Muscle of arm (tissue), 12 donors: ENCODE measurements around the gene CSRNP3. TPM values are rescaled to one million over a fixed set of nuclear protein-coding genes. Genes with fewer than 3 reads are reported as not detected.

Source experiments
- DNase-seq: peaks from one replicate; pipeline ENCODE4 v3.0.0-alpha.2; 2013
- polyA plus RNA-seq, 12 donors: library from polyadenylated mRNA; unstranded; fragments of 120-200 nt; gene quantifications; one replicate each; pipeline ENCODE4 v1.2.1, GENCODE V29; 2013; ENCODE audit not compliant: insufficient read length in 12 of 12

CSRNP3 gene
- polyA plus RNA-seq, 12 donors: 7.7 to 17.3 (median 12.2) TPM; not detected in 1

GRCh38 chr2:165536851-165537499 lies 67.5 kb downstream of the CSRNP3 start:
- DNase-seq: no peak

- DNase-seq: no peak
Measured at GRCh38 chr2:165539985-165540384, 70.5 kb downstream of the CSRNP3 start.

DNA sequence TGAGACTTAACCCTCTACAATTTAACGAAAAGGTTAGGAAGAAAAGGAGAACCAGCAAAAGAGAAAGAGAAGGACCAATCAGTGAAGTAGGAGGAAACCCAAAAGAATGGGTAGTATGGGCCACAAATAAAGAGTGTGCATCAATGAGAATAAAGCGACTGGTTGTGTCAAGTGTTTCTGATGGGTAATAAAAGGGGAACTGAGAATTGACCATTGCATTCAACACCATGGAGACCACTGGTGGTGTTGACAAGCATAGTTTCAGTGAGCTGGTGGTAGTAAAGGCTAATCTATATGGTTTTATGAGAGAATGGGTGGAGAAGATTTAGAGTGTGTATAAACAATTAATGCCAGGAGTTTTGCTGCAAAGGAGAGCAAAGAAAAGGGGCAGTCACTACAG lies 75.4 kb downstream of the CSRNP3 start:
- no peak for DNase-seq

DNA sequence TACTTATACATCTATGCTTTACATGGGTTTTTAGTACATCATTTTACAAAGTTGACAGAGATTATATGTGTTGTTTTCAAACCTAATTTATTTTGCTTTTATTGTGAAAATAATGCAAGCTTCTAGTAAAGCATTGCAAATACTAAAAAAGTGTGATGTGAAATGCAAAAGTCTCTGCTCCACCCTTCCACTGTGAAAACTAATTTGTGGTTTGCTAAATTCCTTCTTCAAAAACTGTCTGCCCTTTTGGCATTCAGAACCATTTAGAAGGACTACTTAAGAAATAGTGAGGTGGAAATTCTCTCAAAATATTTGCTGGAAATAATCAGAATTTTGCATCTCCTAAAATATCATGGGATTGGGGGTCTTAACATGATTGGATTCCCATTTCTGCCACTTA lies 78.4 kb downstream of the CSRNP3 start:
- DNase-seq: no peak

DNA sequence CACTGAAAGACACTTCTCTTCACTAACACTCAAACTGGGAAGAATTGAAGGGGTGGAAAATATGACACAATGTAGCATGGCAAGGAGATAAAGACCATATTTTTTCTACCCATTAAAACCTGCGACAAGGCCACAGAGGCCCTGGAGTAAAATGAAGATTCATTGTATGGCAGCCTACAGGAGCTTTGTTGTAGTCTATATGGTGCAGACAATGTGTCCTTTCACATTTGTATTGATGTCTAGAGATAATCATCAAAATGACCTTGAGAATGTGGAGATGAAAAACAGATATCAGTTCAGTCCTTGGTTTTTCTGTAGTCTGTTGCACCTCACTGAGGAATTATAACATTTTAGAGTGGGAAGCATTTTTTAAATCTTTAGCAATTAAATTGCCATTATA lies 80.1 kb downstream of the CSRNP3 start:
- no peak for DNase-seq

GRCh38 chr2:165558832-165559231 lies 89.3 kb downstream of the CSRNP3 start:
- no peak for DNase-seq

DNA sequence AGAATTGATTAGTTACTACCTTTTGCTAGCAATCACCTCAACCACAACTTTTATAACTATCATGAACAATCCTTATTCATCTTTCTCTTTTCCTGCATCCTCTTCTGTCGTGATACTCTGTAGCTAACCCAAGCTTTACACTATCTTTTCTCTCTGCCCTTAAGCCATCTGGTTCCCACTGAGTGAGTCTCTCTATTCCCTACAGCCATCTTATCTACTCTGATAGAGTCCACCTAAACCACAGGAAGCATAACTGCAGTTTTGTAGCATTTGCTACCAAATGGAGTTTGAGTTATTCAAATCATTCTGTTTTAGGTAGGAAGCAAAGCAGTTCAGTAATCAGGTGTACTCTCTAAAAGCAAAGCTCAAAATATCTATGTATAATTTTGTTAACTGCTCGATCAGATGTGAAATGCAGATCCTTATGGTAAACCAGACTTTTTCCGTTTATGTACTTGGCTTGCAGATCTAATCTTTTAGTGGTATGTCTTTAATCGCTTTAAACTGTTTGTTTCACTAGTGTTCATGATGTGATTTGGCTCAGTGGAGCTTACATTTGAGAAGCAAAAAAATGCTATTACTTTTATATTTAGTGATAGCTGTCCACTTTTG lies 91.0 kb downstream of the CSRNP3 start:
- DNase-seq: no peak

GRCh38 chr2:165561516-165561915 lies 92.0 kb downstream of the CSRNP3 start:
- DNase-seq: no peak

GRCh38 chr2:165562233-165562632 lies 92.7 kb downstream of the CSRNP3 start:
- DNase-seq: no peak

DNA sequence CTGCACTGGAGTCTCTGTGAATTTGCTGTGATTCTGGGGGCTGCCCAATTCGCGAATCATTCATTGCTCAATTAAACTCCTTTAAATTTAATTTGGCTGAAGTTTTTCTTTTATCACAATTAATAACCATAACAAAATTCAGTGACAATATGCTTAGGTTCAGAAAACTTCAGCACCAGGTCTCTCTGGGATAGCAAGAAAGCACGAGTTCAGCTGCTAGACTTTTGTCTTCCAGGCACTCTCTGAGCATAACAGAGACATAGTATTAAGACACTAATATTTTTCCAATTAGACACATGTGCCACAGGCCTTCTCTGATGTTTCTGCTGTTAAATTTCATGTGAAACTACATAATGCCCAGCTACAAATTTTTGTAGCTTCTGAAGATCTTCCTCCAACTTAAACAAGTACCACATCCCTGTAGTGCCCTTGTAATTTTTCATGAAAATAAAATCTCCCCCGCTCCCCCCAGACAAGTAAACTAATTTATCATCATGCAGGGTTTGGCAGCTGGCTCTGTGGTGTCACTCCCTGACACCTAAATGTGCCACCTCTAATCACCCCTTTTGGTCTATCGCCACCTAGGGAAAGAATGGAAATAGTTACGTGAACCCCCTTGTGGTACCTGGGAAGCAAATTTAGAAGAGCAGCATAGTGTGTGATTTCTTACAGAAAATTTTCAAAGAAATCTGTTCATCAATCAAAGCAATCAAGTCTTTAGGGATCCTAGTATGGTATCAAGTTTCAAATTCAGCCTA lies 94.1 kb downstream of the CSRNP3 start:
- DNase-seq: no peak

DNA sequence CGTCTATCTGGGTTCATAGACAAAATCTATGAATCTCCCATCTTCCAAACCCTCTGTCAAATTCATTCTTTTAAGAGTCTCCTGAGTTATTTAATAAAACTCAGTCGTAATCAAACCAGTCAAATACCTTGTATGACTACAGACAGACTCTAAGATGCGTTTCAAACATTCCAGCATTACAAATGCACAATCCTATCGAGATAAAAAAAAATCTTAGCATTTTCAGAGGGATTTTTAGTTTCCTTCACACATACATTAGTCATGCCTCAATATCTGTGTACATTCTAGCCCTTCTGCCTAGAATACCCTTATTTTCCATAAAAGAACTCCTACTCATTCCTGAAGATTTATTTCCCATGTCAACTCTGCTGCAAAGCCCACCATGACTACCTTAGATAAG lies 96.5 kb downstream of the CSRNP3 start:
- no peak for DNase-seq

- DNase-seq: no peak
Measured at GRCh38 chr2:165567273-165567672, 97.8 kb downstream of the CSRNP3 start.

DNA sequence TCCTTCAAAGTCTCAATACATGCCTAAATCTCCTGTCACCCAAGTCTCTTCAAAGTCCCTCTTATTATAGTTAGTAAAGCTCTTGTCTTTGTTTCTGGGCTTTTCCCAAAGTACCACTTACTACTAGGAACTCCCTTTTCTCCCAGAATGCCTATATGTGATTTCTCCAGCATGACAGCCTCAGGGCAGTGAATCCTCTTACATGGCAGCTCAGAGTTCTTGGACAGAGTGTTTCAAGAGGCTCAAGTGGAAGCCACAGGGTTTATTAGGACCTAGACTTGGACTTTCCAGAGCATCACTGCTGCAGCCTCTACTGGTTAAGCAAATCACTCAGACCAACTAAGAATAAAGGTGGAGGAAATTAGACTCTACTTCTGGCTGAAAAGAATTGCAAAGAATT lies 98.9 kb downstream of the CSRNP3 start:
- DNase-seq: no peak

- DNase-seq: no peak
Measured at GRCh38 chr2:165571477-165571876, 102.0 kb downstream of the CSRNP3 start.

DNA sequence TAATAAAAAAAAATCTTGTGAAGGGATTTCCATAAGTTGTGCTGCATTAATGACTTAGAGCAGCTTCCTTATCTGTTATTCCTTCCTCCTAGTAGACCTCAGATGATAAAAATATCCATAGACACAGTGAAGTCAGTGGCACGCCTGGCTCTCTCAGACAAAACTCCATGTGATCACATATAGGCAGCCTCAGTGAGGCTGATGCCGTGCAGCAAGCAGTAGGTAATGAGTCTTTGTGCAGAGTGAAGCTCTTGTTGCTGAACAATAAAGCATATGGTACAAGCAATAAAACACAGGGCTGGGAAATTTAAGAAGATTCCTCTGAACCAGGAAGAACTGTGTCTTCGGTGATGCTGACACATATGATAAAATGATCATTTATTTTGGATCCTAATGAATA lies 102.7 kb downstream of the CSRNP3 start:
- peak; percentile 35 for DNase-seq

- DNase-seq: peak; percentile 45
Measured at GRCh38 chr2:165573534-165574461, 104.3 kb downstream of the CSRNP3 start.

GRCh38 chr2:165575044-165575615 lies 105.6 kb downstream of the CSRNP3 start:
- DNase-seq: no peak

DNA sequence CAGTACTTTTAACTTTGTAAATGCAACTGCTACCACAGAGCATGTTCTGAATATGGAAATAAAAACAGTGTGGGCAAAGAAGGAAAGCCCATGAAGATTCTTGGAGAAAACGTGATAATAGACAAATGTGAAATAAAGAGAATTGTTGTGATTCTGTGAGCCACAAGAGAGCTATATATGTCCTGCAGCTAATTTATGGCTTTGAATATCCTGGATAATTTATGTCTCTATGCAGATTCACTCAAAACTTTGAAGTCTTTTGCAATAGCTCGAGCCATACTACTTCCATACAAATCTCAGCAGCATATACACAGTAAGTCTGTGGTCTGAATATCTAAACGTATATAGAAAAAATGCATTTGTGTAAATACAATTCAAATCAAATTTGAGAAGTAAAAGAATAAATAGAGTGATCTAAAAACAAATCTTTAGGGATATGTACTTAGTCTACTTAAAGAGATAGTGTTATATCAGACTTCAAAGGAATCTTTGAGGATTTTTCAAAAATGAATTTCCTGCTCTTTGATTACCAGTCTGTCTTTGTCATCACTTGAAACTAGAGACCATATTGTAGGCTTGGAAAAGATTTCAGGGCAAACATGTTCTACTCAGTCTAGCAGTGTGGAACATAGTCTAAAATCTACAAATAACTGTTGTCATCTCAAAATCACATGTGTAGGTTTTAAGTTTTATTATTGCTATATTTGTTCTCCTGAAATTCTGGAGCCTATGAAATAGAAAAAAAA lies 107.1 kb downstream of the CSRNP3 start:
- no peak for DNase-seq

GRCh38 chr2:165582409-165582808 lies 112.9 kb downstream of the CSRNP3 start:
- DNase-seq: no peak

GRCh38 chr2:165582863-165583506 lies 113.5 kb downstream of the CSRNP3 start:
- DNase-seq: no peak
